Measurements from ENCODE around the gene FCGR1A. TPM values are rescaled to one million over a fixed set of nuclear protein-coding genes. Genes with fewer than 3 reads are reported as not detected.
"Not testable (repeated sequence)": the region's sequence is repeated elsewhere in the genome, so short reads cannot be mapped to it uniquely, and the experiment has no call there.

The FCGR1A gene
- total RNA-seq, 1 donor, result not detected

GRCh38 chr1:149748144-149748500, 34.4 kb upstream of the FCGR1A start:
- not testable (repeated sequence) for H3K4me2 ChIP-seq (ENCODE audit: insufficient read depth, low read length); H3K9me3 ChIP-seq (ENCODE audit: low read depth, low read length); H3K27me3 ChIP-seq (ENCODE audit: insufficient read depth, low read length); H2AFZ ChIP-seq (ENCODE audit: low read length); DNase-seq (ENCODE audit: insufficient read length, low spot score, missing footprints); H3K79me2 ChIP-seq (ENCODE audit: insufficient read depth, low read length); H4K20me1 ChIP-seq (ENCODE audit: insufficient read depth, low read length); H3K36me3 ChIP-seq (ENCODE audit: insufficient read depth, low read length); H3K27ac ChIP-seq (ENCODE audit: low read depth, low read length); H3K4me1 ChIP-seq (ENCODE audit: insufficient read depth, low read length); H3K4me3 ChIP-seq (ENCODE audit: insufficient read depth, low read length)

GRCh38 chr1:149750562-149750961, 31.9 kb upstream of the FCGR1A start:
- H3K9me3 ChIP-seq (ENCODE audit: low read depth, low read length); H3K27ac ChIP-seq (ENCODE audit: low read depth, low read length); H2AFZ ChIP-seq (ENCODE audit: low read length); H3K4me3 ChIP-seq (ENCODE audit: insufficient read depth, low read length); H3K79me2 ChIP-seq (ENCODE audit: insufficient read depth, low read length); DNase-seq (ENCODE audit: insufficient read length, low spot score, missing footprints); H3K4me1 ChIP-seq (ENCODE audit: insufficient read depth, low read length); H3K27me3 ChIP-seq (ENCODE audit: insufficient read depth, low read length); H3K4me2 ChIP-seq (ENCODE audit: insufficient read depth, low read length); H4K20me1 ChIP-seq (ENCODE audit: insufficient read depth, low read length); H3K36me3 ChIP-seq (ENCODE audit: insufficient read depth, low read length): not testable (repeated sequence)

- not testable (repeated sequence) for H3K4me3 ChIP-seq (ENCODE audit: insufficient read depth, low read length); H3K79me2 ChIP-seq (ENCODE audit: insufficient read depth, low read length); DNase-seq (ENCODE audit: insufficient read length, low spot score, missing footprints); H3K4me1 ChIP-seq (ENCODE audit: insufficient read depth, low read length); H3K36me3 ChIP-seq (ENCODE audit: insufficient read depth, low read length); H3K27ac ChIP-seq (ENCODE audit: low read depth, low read length); H3K27me3 ChIP-seq (ENCODE audit: insufficient read depth, low read length); H3K9me3 ChIP-seq (ENCODE audit: low read depth, low read length); H2AFZ ChIP-seq (ENCODE audit: low read length); H3K4me2 ChIP-seq (ENCODE audit: insufficient read depth, low read length); H4K20me1 ChIP-seq (ENCODE audit: insufficient read depth, low read length)
Observed at GRCh38 chr1:149752186-149752585, 30.3 kb upstream of the FCGR1A start.

GRCh38 chr1:149753466-149753865, 29.0 kb upstream of the FCGR1A start:
- not testable (repeated sequence) for H3K27me3 ChIP-seq (ENCODE audit: insufficient read depth, low read length); H3K27ac ChIP-seq (ENCODE audit: low read depth, low read length); H4K20me1 ChIP-seq (ENCODE audit: insufficient read depth, low read length); H3K36me3 ChIP-seq (ENCODE audit: insufficient read depth, low read length); H2AFZ ChIP-seq (ENCODE audit: low read length); H3K79me2 ChIP-seq (ENCODE audit: insufficient read depth, low read length); H3K4me2 ChIP-seq (ENCODE audit: insufficient read depth, low read length); H3K9me3 ChIP-seq (ENCODE audit: low read depth, low read length); H3K4me3 ChIP-seq (ENCODE audit: insufficient read depth, low read length); H3K4me1 ChIP-seq (ENCODE audit: insufficient read depth, low read length); DNase-seq (ENCODE audit: insufficient read length, low spot score, missing footprints)

GRCh38 chr1:149755294-149755693, 27.2 kb upstream of the FCGR1A start:
- not testable (repeated sequence) for H3K79me2 ChIP-seq (ENCODE audit: insufficient read depth, low read length); H3K27me3 ChIP-seq (ENCODE audit: insufficient read depth, low read length); H3K4me3 ChIP-seq (ENCODE audit: insufficient read depth, low read length); DNase-seq (ENCODE audit: insufficient read length, low spot score, missing footprints); H3K4me1 ChIP-seq (ENCODE audit: insufficient read depth, low read length); H4K20me1 ChIP-seq (ENCODE audit: insufficient read depth, low read length); H3K36me3 ChIP-seq (ENCODE audit: insufficient read depth, low read length); H3K27ac ChIP-seq (ENCODE audit: low read depth, low read length); H2AFZ ChIP-seq (ENCODE audit: low read length); H3K4me2 ChIP-seq (ENCODE audit: insufficient read depth, low read length); H3K9me3 ChIP-seq (ENCODE audit: low read depth, low read length)

- not testable (repeated sequence) for H3K9me3 ChIP-seq (ENCODE audit: low read depth, low read length); H3K27ac ChIP-seq (ENCODE audit: low read depth, low read length); H3K36me3 ChIP-seq (ENCODE audit: insufficient read depth, low read length); DNase-seq (ENCODE audit: insufficient read length, low spot score, missing footprints); H3K4me3 ChIP-seq (ENCODE audit: insufficient read depth, low read length); H2AFZ ChIP-seq (ENCODE audit: low read length); H3K4me1 ChIP-seq (ENCODE audit: insufficient read depth, low read length); H3K27me3 ChIP-seq (ENCODE audit: insufficient read depth, low read length); H3K79me2 ChIP-seq (ENCODE audit: insufficient read depth, low read length); H3K4me2 ChIP-seq (ENCODE audit: insufficient read depth, low read length); H4K20me1 ChIP-seq (ENCODE audit: insufficient read depth, low read length)
Observed at GRCh38 chr1:149762294-149762693, 20.2 kb upstream of the FCGR1A start.

GRCh38 chr1:149764087-149764800, 18.2 kb upstream of the FCGR1A start:
- H4K20me1 ChIP-seq (ENCODE audit: insufficient read depth, low read length); H3K4me3 ChIP-seq (ENCODE audit: insufficient read depth, low read length); H3K27me3 ChIP-seq (ENCODE audit: insufficient read depth, low read length); H3K9me3 ChIP-seq (ENCODE audit: low read depth, low read length); H3K4me2 ChIP-seq (ENCODE audit: insufficient read depth, low read length); DNase-seq (ENCODE audit: insufficient read length, low spot score, missing footprints); H3K4me1 ChIP-seq (ENCODE audit: insufficient read depth, low read length); H3K36me3 ChIP-seq (ENCODE audit: insufficient read depth, low read length); H3K27ac ChIP-seq (ENCODE audit: low read depth, low read length); H2AFZ ChIP-seq (ENCODE audit: low read length); H3K79me2 ChIP-seq (ENCODE audit: insufficient read depth, low read length): not testable (repeated sequence)

- H2AFZ ChIP-seq (ENCODE audit: low read length); DNase-seq (ENCODE audit: insufficient read length, low spot score, missing footprints); H3K36me3 ChIP-seq (ENCODE audit: insufficient read depth, low read length); H3K4me2 ChIP-seq (ENCODE audit: insufficient read depth, low read length); H3K79me2 ChIP-seq (ENCODE audit: insufficient read depth, low read length); H3K27ac ChIP-seq (ENCODE audit: low read depth, low read length); H3K4me1 ChIP-seq (ENCODE audit: insufficient read depth, low read length); H3K9me3 ChIP-seq (ENCODE audit: low read depth, low read length); H3K4me3 ChIP-seq (ENCODE audit: insufficient read depth, low read length); H4K20me1 ChIP-seq (ENCODE audit: insufficient read depth, low read length); H3K27me3 ChIP-seq (ENCODE audit: insufficient read depth, low read length): not testable (repeated sequence)
Observed at GRCh38 chr1:149766241-149766640, 16.3 kb upstream of the FCGR1A start.

GRCh38 chr1:149769216-149769615, 13.3 kb upstream of the FCGR1A start:
- not testable (repeated sequence) for H3K4me1 ChIP-seq (ENCODE audit: insufficient read depth, low read length); H4K20me1 ChIP-seq (ENCODE audit: insufficient read depth, low read length); H3K27me3 ChIP-seq (ENCODE audit: insufficient read depth, low read length); H3K9me3 ChIP-seq (ENCODE audit: low read depth, low read length); DNase-seq (ENCODE audit: insufficient read length, low spot score, missing footprints); H3K4me3 ChIP-seq (ENCODE audit: insufficient read depth, low read length); H3K27ac ChIP-seq (ENCODE audit: low read depth, low read length); H2AFZ ChIP-seq (ENCODE audit: low read length); H3K4me2 ChIP-seq (ENCODE audit: insufficient read depth, low read length); H3K36me3 ChIP-seq (ENCODE audit: insufficient read depth, low read length); H3K79me2 ChIP-seq (ENCODE audit: insufficient read depth, low read length)
